SU-DHL-6 (cell line): ENCODE results near the gene FEM1A.

ENCODE experiments used
- CTCF ChIP-seq: fragments of 200-600 bp; sonication (generic); IDR thresholded peaks from one replicate; pipeline ENCODE4 v1.5.1; 2017; ENCODE audit warnings: antibody characterized with exemption, mild to moderate bottlenecking, low read length, moderate library complexity; ENCODE audit not compliant: insufficient read depth, poor library complexity, severe bottlenecking
- EZH2phosphoT487 ChIP-seq: fragments of 200-600 bp; sonication (generic), shearing (Covaris generic); conservative IDR thresholded peaks from 2 replicates; pipeline ENCODE4 v1.6.1; 2018; ENCODE audit warnings: mild to moderate bottlenecking, antibody characterized with exemption, low read length, moderate library complexity, mixed read lengths

- TF ChIP-seq CTCF = no peak
- no peak for TF ChIP-seq EZH2phosphoT487
Observed at GRCh38 chr19:4748589-4748988, 42.9 kb upstream of the FEM1A start.
